ENCODE data around the gene SDCCAG8. TPM values are rescaled to one million over a fixed set of nuclear protein-coding genes. Genes with fewer than 3 reads are reported as not detected.

SDCCAG8 gene
- total RNA-seq, 1 experiment from 2014 or later: 14.0 TPM

DNA sequence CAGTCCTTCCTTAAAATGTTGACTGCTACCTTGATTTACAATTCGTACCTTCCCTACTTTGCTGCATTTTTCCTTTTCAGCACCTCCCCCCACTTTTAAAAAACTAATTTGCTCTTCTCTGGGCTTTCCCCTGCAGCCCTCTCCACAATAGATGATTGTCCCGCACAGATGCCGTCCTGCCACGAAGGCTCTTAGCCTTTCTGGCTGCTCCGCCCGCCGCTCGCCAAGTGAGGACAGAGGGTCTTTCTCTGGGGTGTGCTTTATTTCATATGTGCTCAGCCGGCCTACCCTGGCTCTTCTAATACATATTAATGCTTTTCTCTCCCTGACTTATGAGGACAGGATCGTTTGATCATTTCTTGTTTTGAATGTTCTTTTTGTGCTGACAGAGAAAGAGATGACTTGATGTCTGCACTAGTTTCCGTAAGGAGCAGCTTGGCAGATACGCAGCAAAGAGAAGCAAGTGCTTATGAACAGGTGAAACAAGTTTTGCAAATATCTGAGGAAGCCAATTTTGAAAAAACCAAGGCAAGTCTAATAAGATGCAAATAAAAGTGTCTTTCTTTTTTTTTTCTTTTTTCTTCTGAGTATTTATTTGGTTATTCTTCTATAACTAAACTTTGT, 60.6 kb downstream of the SDCCAG8 start:
- DNase-seq (ENCODE audit: low read depth, low spot score): no peak
- no peaks in the 10 kb centered on the region for H3K27me3 ChIP-seq (ENCODE audit: control insufficient read depth, insufficient read depth, low read length)
- H3K9me3 ChIP-seq (ENCODE audit: control insufficient read depth, insufficient read depth, low read depth, low read length): no peaks in the 10 kb centered on the region
- no peaks in the 10 kb centered on the region for H3K36me3 ChIP-seq (ENCODE audit: control insufficient read depth, insufficient read depth, low read length)
- in situ Hi-C loops (cut with HindIII; ENCODE audit: low pct_unique_long_range_greater_than_20kb, low sequenced_read_pairs): no loop called here
- no peaks in the 10 kb centered on the region for H3K4me1 ChIP-seq (ENCODE audit: control insufficient read depth, insufficient read depth, low read length)
- CTCF ChIA-PET: no interaction called here
- TF ChIP-seq, protein P1, sequence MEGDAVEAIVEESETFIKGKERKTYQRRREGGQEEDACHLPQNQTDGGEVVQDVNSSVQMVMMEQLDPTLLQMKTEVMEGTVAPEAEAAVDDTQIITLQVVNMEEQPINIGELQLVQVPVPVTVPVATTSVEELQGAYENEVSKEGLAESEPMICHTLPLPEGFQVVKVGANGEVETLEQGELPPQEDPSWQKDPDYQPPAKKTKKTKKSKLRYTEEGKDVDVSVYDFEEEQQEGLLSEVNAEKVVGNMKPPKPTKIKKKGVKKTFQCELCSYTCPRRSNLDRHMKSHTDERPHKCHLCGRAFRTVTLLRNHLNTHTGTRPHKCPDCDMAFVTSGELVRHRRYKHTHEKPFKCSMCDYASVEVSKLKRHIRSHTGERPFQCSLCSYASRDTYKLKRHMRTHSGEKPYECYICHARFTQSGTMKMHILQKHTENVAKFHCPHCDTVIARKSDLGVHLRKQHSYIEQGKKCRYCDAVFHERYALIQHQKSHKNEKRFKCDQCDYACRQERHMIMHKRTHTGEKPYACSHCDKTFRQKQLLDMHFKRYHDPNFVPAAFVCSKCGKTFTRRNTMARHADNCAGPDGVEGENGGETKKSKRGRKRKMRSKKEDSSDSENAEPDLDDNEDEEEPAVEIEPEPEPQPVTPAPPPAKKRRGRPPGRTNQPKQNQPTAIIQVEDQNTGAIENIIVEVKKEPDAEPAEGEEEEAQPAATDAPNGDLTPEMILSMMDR (IDR thresholded peaks at IDR 0.05): no peak
- TF ChIP-seq SIN3A (IDR thresholded peaks at IDR 0.05; ENCODE audit: borderline replicate concordance, insufficient read depth, low read depth, low read length) (no peak), TCF7L2 (IDR thresholded peaks at IDR 0.05; ENCODE audit: low read depth, low read length) (no peak), POLR2AphosphoS5 (IDR thresholded peaks at IDR 0.05; ENCODE audit: low read depth, low read length) (no peak)
- TF ChIP-seq, protein P2, sequence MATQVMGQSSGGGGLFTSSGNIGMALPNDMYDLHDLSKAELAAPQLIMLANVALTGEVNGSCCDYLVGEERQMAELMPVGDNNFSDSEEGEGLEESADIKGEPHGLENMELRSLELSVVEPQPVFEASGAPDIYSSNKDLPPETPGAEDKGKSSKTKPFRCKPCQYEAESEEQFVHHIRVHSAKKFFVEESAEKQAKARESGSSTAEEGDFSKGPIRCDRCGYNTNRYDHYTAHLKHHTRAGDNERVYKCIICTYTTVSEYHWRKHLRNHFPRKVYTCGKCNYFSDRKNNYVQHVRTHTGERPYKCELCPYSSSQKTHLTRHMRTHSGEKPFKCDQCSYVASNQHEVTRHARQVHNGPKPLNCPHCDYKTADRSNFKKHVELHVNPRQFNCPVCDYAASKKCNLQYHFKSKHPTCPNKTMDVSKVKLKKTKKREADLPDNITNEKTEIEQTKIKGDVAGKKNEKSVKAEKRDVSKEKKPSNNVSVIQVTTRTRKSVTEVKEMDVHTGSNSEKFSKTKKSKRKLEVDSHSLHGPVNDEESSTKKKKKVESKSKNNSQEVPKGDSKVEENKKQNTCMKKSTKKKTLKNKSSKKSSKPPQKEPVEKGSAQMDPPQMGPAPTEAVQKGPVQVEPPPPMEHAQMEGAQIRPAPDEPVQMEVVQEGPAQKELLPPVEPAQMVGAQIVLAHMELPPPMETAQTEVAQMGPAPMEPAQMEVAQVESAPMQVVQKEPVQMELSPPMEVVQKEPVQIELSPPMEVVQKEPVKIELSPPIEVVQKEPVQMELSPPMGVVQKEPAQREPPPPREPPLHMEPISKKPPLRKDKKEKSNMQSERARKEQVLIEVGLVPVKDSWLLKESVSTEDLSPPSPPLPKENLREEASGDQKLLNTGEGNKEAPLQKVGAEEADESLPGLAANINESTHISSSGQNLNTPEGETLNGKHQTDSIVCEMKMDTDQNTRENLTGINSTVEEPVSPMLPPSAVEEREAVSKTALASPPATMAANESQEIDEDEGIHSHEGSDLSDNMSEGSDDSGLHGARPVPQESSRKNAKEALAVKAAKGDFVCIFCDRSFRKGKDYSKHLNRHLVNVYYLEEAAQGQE (IDR thresholded peaks at IDR 0.05; ENCODE audit: insufficient read depth in 1 of 2, low read depth in 2 of 2, low read length in 1 of 2): no peak
- ATAC-seq: no peak
- H3K4me3 ChIP-seq (ENCODE audit: low read depth in 2 of 2, low read length in 2 of 2): no peak overlapping the region
- no TSS peak for BruUV-seq (replicated peaks)
- no peak overlapping the region for H3K27ac ChIP-seq (ENCODE audit: low read length)
- POLR2A ChIA-PET: no interaction called here
- intact Hi-C loops (cut with micrococcal nuclease; ENCODE audit: unreplicated experiment): no loop called here

DNA sequence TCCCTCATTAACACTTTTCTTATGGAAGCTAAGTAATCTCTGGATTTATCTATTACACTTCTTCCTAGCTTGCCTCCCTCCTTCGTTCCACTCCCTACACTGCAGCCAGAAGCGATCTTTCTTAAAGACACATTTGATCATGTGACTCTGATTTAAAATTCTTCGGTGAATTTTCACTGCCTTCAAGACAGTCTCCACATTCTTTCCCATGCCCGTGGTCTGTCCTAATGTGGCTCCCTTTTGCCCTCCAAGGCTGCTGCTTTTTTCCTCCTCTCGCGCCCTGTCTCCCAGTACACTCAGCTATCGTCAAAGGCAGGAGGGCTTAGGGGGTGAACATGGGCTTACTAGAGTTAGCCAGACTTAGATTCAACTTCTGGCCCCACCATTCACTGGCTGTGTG, 64.4 kb downstream of the SDCCAG8 start:
- no peaks in the 10 kb centered on the region for H3K9me3 ChIP-seq (ENCODE audit: control insufficient read depth, insufficient read depth, low read depth, low read length)
- no peak for DNase-seq (ENCODE audit: low read depth, low spot score)
- in situ Hi-C loops (cut with HindIII; ENCODE audit: low pct_unique_long_range_greater_than_20kb, low sequenced_read_pairs): no loop called here
- ATAC-seq: no peak
- no peaks in the 10 kb centered on the region for H3K4me1 ChIP-seq (ENCODE audit: control insufficient read depth, insufficient read depth, low read length)
- ChIA-PET CTCF (no interaction called here), POLR2A (no interaction called here)
- H3K36me3 ChIP-seq (ENCODE audit: control insufficient read depth, insufficient read depth, low read length): no peaks in the 10 kb centered on the region
- TF ChIP-seq, protein P2 (IDR thresholded peaks at IDR 0.05; ENCODE audit: insufficient read depth in 1 of 2, low read depth in 2 of 2, low read length in 1 of 2): no peak
- TF ChIP-seq POLR2AphosphoS5 (IDR thresholded peaks at IDR 0.05; ENCODE audit: low read depth, low read length): no peak
- no peak for TF ChIP-seq SIN3A (IDR thresholded peaks at IDR 0.05; ENCODE audit: borderline replicate concordance, insufficient read depth, low read depth, low read length)
- TF ChIP-seq, protein P1 (IDR thresholded peaks at IDR 0.05): no peak
- no peak for TF ChIP-seq TCF7L2 (IDR thresholded peaks at IDR 0.05; ENCODE audit: low read depth, low read length)
- intact Hi-C loops (cut with micrococcal nuclease; ENCODE audit: unreplicated experiment): loop anchor here (10.0 kb wide), 1 partner anchor 855 kb away; no protein-coding TSS in a partner anchor
- H3K27ac ChIP-seq (ENCODE audit: low read length): no peak overlapping the region
- H3K27me3 ChIP-seq (ENCODE audit: control insufficient read depth, insufficient read depth, low read length): no peaks in the 10 kb centered on the region
- no peak overlapping the region for H3K4me3 ChIP-seq (ENCODE audit: low read depth in 2 of 2, low read length in 2 of 2)
- BruUV-seq (replicated peaks): no TSS peak
